ENCODE results near the gene PCDHGA1.

PCDHGA1 gene

DNA sequence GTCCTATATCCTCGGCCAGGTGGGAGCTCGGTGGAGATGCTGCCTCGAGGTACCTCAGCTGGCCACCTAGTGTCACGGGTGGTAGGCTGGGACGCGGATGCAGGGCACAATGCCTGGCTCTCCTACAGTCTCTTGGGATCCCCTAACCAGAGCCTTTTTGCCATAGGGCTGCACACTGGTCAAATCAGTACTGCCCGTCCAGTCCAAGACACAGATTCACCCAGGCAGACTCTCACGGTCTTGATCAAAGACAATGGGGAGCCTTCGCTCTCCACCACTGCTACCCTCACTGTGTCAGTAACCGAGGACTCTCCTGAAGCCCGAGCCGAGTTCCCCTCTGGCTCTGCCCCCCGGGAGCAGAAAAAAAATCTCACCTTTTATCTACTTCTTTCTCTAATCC, 147.5 kb downstream of the PCDHGA1 start:
- ChIA-PET CTCF (interaction anchor here (0.9 to 8.6 kb wide), 5 partner anchors 32 to 86 kb away, joined by 4 to 130 read pairs (median 35); partner anchors contain the start of gene PCDHGA10), POLR2A (no interaction called here)
- peak; percentile 12 for DNase-seq (ENCODE audit: extremely low spot score)
- TF ChIP-seq, protein P1, sequence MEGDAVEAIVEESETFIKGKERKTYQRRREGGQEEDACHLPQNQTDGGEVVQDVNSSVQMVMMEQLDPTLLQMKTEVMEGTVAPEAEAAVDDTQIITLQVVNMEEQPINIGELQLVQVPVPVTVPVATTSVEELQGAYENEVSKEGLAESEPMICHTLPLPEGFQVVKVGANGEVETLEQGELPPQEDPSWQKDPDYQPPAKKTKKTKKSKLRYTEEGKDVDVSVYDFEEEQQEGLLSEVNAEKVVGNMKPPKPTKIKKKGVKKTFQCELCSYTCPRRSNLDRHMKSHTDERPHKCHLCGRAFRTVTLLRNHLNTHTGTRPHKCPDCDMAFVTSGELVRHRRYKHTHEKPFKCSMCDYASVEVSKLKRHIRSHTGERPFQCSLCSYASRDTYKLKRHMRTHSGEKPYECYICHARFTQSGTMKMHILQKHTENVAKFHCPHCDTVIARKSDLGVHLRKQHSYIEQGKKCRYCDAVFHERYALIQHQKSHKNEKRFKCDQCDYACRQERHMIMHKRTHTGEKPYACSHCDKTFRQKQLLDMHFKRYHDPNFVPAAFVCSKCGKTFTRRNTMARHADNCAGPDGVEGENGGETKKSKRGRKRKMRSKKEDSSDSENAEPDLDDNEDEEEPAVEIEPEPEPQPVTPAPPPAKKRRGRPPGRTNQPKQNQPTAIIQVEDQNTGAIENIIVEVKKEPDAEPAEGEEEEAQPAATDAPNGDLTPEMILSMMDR (IDR thresholded peaks at IDR 0.05; ENCODE audit: control extremely low read depth, extremely low read depth, low read depth, missing control alignments), result no peak

DNA sequence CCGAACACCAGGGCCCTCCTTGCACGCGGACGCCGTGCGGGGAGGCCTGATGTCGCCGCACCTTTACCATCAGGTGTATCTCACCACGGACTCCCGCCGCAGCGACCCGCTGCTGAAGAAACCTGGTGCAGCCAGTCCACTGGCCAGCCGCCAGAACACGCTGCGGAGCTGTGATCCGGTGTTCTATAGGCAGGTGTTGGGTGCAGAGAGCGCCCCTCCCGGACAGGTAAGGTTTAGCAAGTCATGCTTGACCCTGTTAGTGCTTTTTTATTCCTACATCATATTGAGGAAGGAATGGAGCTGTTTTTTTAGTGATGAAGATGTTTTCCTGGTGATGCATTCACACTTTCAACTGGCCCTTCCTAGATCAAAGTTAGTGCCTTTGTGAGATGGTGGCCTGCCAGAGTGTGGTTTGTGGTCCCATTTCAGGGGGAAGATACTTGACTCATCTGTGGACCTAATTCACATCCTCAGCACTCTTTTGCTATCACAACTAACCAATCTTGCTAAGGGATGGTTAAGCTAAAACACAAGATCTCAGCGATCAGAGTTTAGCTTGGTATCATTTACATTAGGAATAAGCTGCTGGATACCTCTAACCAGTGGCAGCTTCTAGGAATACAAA, 148.1 kb downstream of the PCDHGA1 start:
- POLR2A ChIA-PET, result no interaction called here

DNA sequence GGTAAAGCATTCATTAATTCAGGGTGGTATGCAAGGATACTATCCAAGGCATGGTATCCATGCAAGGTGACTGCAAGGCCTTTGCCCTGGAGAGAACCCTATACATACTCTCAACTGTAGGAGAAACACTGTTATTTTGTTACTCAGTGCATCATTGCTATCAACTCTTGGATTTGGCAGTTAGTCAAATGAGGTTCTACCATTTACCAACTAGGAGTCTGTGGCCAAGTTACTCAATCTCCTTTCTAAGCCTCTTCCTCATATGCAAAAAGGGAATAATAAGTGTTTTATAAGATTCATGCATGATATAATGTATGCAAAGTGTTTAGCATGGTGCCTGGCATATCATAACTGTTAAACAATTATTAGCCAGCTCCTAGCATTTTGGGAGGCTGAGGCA, 149.5 kb downstream of the PCDHGA1 start:
- TF ChIP-seq, protein P1 (IDR thresholded peaks at IDR 0.05; ENCODE audit: control extremely low read depth, extremely low read depth, low read depth, missing control alignments), result no peak
- DNase-seq (ENCODE audit: extremely low spot score), result no peak
- ChIA-PET POLR2A (no interaction called here), CTCF (interaction anchor here (0.9 to 1.5 kb wide), 4 partner anchors 9 to 159 kb away, joined by 3 to 7 read pairs (median 6); partner anchors contain the start of gene TAF7)

More for the DNA sequence above, 148.1 kb downstream of the PCDHGA1 start:
- TF ChIP-seq, protein P1 (IDR thresholded peaks at IDR 0.05; ENCODE audit: control extremely low read depth, extremely low read depth, low read depth, missing control alignments), result peak; percentile 4
- DNase-seq (ENCODE audit: extremely low spot score), result no peak
- CTCF ChIA-PET, result interaction anchor here (0.8 to 8.6 kb wide), 7 partner anchors 9 to 85 kb away, joined by 3 to 130 read pairs (median 4); partner anchors contain the start of gene PCDHGA10

DNA sequence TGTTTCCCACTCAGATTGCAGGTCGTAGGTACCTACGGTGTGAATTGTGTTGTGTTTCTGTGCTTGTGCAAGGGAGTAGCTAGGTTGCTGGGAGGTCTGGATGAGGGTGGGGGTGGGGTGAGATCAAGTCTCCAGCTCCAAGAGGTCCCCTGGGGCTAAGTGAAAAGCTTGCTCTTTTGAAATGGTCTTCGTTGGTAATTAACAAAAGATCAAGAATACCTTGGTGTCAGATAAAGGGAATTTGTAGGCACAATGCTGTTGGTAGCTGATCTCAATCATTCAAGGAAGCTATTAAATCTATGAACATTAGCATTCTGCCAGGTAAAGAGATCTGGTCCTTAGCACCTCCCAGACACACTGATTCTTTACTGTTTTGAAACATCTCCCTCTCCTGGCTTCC, 153.6 kb downstream of the PCDHGA1 start:
- DNase-seq (ENCODE audit: extremely low spot score), result no peak
- ChIA-PET CTCF (interaction anchor here (1.0 to 4.3 kb wide), 13 partner anchors 8 to 94 kb away, joined by 3 to 22 read pairs (median 4); partner anchors contain the start of genes PCDHGA10, PCDHGA11 and PCDHGC3), POLR2A (no interaction called here)

DNA sequence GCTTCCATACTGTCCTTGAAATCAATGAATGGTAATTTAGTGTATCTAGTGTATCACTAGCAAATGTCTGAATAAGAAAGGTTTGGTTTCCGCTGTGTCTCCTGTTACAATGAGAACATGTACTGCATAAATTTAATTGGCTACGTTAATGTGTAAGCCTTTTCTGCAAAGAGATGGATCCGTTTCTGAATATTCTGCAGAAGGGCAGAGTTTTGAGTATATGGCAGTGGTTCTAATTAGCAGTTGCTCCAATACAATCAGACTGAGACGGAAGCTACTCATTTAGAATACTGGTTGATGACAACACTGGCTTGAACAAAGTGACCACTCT, 154.0 kb downstream of the PCDHGA1 start:
- no peak for DNase-seq (ENCODE audit: extremely low spot score)
- ChIA-PET POLR2A (no interaction called here), CTCF (interaction anchor here (0.7 to 4.3 kb wide), 13 partner anchors 9 to 80 kb away, joined by 3 to 22 read pairs (median 5); partner anchors contain the start of genes PCDHGA10, PCDHGA11 and PCDHGC3)
- TF ChIP-seq, protein P1 (IDR thresholded peaks at IDR 0.05; ENCODE audit: control extremely low read depth, extremely low read depth, low read depth, missing control alignments), result no peak

More for the DNA sequence above, 153.6 kb downstream of the PCDHGA1 start:
- TF ChIP-seq, protein P1 (IDR thresholded peaks at IDR 0.05; ENCODE audit: control extremely low read depth, extremely low read depth, low read depth, missing control alignments), result no peak

DNA sequence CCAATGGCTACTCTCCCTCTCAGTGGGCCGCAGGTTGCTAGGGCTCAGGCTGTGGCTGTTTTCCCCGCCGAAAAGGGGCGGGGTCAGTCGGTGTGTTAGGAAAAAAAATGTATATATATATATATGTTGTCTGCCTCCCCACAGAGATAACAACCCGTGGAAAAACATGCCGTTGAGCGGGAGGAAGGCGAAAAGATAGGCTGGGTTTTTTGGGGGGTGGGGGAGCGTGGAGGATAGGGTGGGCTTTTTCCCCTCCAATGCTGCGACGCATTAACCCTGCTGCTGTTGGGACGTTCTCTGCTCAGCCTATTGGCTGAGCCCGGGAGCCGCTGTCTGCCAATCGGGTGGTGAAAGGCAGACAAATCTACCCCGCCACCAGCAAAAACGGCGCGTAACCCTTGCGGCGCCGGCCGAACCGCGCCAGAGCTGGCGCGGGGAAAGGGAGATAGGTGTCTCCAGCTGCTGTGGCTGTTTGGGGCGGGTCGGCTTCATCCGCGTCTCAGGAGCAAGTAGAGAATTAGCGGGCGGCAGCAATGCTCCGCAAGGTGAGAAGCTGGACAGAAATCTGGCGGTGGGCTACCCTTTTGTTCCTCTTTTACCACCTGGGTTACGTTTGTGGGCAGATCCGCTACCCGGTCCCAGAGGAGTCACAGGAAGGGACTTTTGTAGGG, 154.5 kb downstream of the PCDHGA1 start, which contains the start of gene PCDHGC4:
TSS of gene PCDHGC4 (plus strand) at position 390 of the 671 bp plus-strand sequence. CDS start at position 534, 144 bp downstream.
- ChIA-PET POLR2A (no interaction called here), CTCF (interaction anchor here (0.7 to 3.5 kb wide), 14 partner anchors 8 to 79 kb away, joined by 3 to 28 read pairs (median 5); partner anchors contain the start of genes PCDHGA10, PCDHGB7 and PCDHGC3)
- peak; percentile 35 for DNase-seq (ENCODE audit: extremely low spot score)

More for the DNA sequence above, 154.5 kb downstream of the PCDHGA1 start, which contains the start of gene PCDHGC4:
- TF ChIP-seq, protein P1 (IDR thresholded peaks at IDR 0.05; ENCODE audit: control extremely low read depth, extremely low read depth, low read depth, missing control alignments), result no peak

Measured in GM10248 (cell line).